ENCODE data around the gene VEGFD.

VEGFD gene

GRCh38 chrX:15416133-15416993 lies 32.1 kb upstream of the VEGFD start:
- no peak overlapping the region for H3K9ac ChIP-seq (ENCODE audit: low read length)
- no peaks in the 10 kb centered on the region for H3K9me2 ChIP-seq (ENCODE audit: low read depth, low read length)
- H2AFZ ChIP-seq (ENCODE audit: low read length): no peak overlapping the region
- no peaks in the 10 kb centered on the region for H4K20me1 ChIP-seq (ENCODE audit: insufficient read depth, low read length)
- H3K79me2 ChIP-seq (ENCODE audit: insufficient read depth, low read length): no peaks in the 10 kb centered on the region
- no peaks in the 10 kb centered on the region for H3K9me3 ChIP-seq (ENCODE audit: low read length)
- H3K4me3 ChIP-seq (ENCODE audit: low read depth, low read length, poor library complexity, severe bottlenecking): no peak overlapping the region
- no peaks in the 10 kb centered on the region for H3F3A ChIP-seq (ENCODE audit: insufficient read depth, low read length)
- no peaks in the 10 kb centered on the region for H3K36me3 ChIP-seq (ENCODE audit: insufficient read depth, low read length)
- no peak for TF ChIP-seq CTCF (IDR thresholded peaks at IDR 0.05; ENCODE audit: low read length)
- no peak for TF ChIP-seq EZH2 (IDR thresholded peaks at IDR 0.05; ENCODE audit: borderline replicate concordance, low read length)
- H3K4me2 ChIP-seq (ENCODE audit: low read length): no peak overlapping the region
- no peak overlapping the region for H3K27ac ChIP-seq (ENCODE audit: low read depth, low read length, poor library complexity, severe bottlenecking)
- H3K27me3 ChIP-seq (ENCODE audit: insufficient read depth, low read length): no peaks in the 10 kb centered on the region
- H3K4me1 ChIP-seq (ENCODE audit: insufficient read depth, low read length, severe bottlenecking): no peaks in the 10 kb centered on the region

GRCh38 chrX:15413101-15413500 lies 28.9 kb upstream of the VEGFD start:
- TF ChIP-seq EZH2 (IDR thresholded peaks at IDR 0.05; ENCODE audit: borderline replicate concordance, low read length): no peak
- no peak for TF ChIP-seq CTCF (IDR thresholded peaks at IDR 0.05; ENCODE audit: low read length)
- H3K27me3 ChIP-seq (ENCODE audit: insufficient read depth, low read length): no peaks in the 10 kb centered on the region
- no peaks in the 10 kb centered on the region for H3K36me3 ChIP-seq (ENCODE audit: insufficient read depth, low read length)
- no peaks in the 10 kb centered on the region for H4K20me1 ChIP-seq (ENCODE audit: insufficient read depth, low read length)
- H3K27ac ChIP-seq (ENCODE audit: low read depth, low read length, poor library complexity, severe bottlenecking): no peak overlapping the region
- H3F3A ChIP-seq (ENCODE audit: insufficient read depth, low read length): no peaks in the 10 kb centered on the region
- H3K9ac ChIP-seq (ENCODE audit: low read length): no peak overlapping the region
- no peaks in the 10 kb centered on the region for H3K9me3 ChIP-seq (ENCODE audit: low read length)
- no peaks in the 10 kb centered on the region for H3K79me2 ChIP-seq (ENCODE audit: insufficient read depth, low read length)
- no peak overlapping the region for H3K4me3 ChIP-seq (ENCODE audit: low read depth, low read length, poor library complexity, severe bottlenecking)
- H3K4me1 ChIP-seq (ENCODE audit: insufficient read depth, low read length, severe bottlenecking): no peaks in the 10 kb centered on the region
- H3K4me2 ChIP-seq (ENCODE audit: low read length): no peak overlapping the region
- no peaks in the 10 kb centered on the region for H3K9me2 ChIP-seq (ENCODE audit: low read depth, low read length)
- H2AFZ ChIP-seq (ENCODE audit: low read length): no peak overlapping the region

GRCh38 chrX:15410947-15411346 lies 26.7 kb upstream of the VEGFD start:
- Histone ChIP-seq H3F3A (ENCODE audit: insufficient read depth, low read length) (no peaks in the 10 kb centered on the region), H3K9me2 (ENCODE audit: low read depth, low read length) (no peaks in the 10 kb centered on the region), H3K79me2 (ENCODE audit: insufficient read depth, low read length) (no peaks in the 10 kb centered on the region), H3K27ac (ENCODE audit: low read depth, low read length, poor library complexity, severe bottlenecking) (no peak overlapping the region), H3K4me3 (ENCODE audit: low read depth, low read length, poor library complexity, severe bottlenecking) (no peak overlapping the region), H3K9me3 (ENCODE audit: low read length) (no peaks in the 10 kb centered on the region), H3K9ac (ENCODE audit: low read length) (no peak overlapping the region), H2AFZ (ENCODE audit: low read length) (no peak overlapping the region), H3K4me1 (ENCODE audit: insufficient read depth, low read length, severe bottlenecking) (no peaks in the 10 kb centered on the region), H3K4me2 (ENCODE audit: low read length) (no peak overlapping the region), H4K20me1 (ENCODE audit: insufficient read depth, low read length) (no peaks in the 10 kb centered on the region), H3K36me3 (ENCODE audit: insufficient read depth, low read length) (no peaks in the 10 kb centered on the region), H3K27me3 (ENCODE audit: insufficient read depth, low read length) (no peaks in the 10 kb centered on the region)
- no peak for TF ChIP-seq CTCF (IDR thresholded peaks at IDR 0.05; ENCODE audit: low read length)
- TF ChIP-seq EZH2 (IDR thresholded peaks at IDR 0.05; ENCODE audit: borderline replicate concordance, low read length): no peak
